Measurements from ENCODE around the gene CTNNBL1.

Gene CTNNBL1

GRCh38 chr20:37859406-37860171 lies 165.8 kb downstream of the CTNNBL1 start:
- DNase-seq, result no peak

DNA sequence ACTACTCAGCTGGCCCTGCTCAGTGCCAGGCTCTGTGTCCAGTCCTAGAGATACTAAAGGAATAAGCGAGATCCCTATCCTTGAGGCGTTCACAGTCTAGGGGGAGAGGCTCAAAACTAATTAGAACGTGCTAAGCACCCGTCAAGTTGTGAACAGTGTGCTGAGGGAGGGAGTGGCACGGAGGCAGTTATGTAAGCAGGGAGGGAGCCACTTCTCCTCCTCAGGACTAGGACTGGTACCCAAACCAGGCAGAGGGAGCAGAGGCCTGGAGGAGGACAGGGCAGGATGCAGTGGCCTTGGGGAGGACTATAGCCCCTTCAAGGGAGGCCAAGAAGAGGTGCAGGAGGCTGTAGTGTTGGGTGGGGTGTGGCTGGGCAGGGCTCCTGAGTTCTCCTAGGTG lies 169.5 kb downstream of the CTNNBL1 start:
- no peak for DNase-seq

DNA sequence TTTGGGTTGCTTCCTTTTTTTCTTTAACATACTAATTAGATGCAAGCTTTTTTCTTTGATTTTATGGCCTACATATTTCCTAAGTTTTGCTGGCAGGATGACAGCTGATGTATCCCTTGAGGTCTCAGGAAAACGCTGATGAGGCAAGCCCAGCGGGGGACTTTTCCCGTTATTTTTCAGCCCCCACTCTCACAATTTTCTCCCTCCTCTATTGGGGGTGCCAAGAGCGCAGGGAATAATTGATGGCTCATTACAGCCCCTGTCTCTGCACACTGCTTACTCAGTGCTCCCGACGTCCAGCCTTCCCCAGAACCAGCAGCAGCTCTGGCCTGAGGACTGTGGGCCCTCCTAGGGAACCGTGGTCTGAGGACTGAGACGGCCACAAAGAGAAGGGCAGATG lies 170.5 kb downstream of the CTNNBL1 start:
- DNase-seq, result no peak

GRCh38 chr20:37866051-37866450 lies 172.2 kb downstream of the CTNNBL1 start:
- no peak for DNase-seq

DNA sequence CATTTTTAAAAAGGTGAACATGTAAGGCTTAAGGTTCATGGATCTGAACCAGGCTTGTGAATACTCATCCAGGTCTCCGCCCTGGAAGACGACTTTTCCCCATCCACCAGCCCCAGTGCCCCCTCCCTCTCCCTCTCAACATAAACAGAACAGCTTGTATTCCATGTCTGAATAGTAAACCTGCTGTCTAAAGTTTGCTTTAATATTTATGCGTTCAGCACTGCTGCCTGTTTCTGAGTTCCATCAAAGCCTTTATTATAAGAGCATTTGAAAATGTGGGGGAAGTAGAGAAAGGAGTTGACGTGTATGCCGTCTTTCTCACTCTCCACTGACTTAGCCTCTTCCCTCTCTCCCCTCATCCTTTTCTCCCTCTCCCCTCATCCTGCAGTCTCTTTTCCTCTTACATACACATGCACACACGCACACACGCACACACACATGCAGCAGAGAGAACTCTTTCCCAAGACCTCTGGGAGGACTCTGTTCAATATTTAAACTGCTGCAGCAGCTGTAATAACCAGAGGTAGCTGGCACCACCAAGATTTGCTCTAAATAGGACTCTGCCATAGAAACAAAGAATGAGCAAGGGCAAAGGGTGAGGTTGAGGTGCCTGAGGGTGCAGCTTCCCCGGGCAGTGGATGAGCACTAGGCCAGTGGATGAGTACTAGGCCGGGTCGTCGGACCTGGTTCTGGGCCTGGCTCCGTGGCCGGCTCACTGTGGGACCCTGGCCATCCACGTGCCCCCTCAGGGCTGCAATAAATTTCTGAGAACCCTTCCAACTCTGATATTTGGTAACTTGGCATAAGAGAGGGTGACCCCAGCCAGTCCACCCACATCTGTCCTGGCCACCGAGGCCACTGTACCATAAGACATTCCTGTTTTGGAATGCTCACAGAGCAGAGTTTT lies 173.7 kb downstream of the CTNNBL1 start:
- no peak for DNase-seq

DNA sequence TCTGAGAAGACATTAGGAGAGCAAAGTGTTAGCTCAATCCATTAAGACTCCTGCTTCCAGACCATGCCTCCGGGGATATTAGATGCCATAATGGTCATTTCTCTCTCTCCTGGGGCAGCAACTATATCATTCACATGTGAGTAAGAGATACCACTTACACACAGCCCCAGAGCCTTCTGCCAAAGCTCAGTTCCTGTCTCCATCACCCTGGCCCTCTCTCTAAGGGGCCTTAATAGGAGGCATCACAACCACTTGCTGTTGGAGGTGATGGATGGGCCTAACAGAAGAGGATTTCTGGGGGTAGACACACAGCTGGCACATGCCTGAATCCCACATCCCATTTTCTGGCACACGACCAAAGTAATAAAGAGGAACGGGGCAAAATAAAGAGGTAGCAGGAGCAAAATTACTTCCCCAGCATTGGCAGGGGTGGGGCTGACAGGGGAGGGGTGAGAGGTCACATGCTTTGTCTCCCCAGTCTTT lies 175.1 kb downstream of the CTNNBL1 start:
- DNase-seq, result no peak

- DNase-seq, result no peak
Observed at GRCh38 chr20:37869334-37869861, 175.6 kb downstream of the CTNNBL1 start.

DNA sequence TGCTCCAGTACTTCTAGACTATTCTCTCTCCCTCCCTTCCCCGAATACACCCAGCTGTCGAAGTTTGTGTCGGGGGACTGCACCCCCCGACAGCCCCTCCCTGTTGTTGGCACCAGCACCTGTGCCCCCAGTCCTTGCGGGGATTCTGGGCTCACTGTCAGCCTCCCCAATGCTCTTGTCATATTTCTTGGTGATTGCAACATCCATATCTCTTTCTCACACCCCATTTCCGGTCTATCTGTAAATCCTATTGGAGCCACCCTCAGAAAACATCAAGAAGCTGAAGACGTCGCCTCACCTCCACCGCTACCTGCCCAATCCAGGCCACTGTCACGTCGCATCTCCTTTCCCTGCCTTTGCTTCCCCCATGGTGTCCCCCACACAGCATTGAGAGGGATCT lies 176.5 kb downstream of the CTNNBL1 start:
- DNase-seq, result no peak

- DNase-seq, result no peak
Observed at GRCh38 chr20:37871751-37872150, 177.9 kb downstream of the CTNNBL1 start.

GRCh38 chr20:37872161-37872560 lies 178.3 kb downstream of the CTNNBL1 start:
- no peak for DNase-seq

DNA sequence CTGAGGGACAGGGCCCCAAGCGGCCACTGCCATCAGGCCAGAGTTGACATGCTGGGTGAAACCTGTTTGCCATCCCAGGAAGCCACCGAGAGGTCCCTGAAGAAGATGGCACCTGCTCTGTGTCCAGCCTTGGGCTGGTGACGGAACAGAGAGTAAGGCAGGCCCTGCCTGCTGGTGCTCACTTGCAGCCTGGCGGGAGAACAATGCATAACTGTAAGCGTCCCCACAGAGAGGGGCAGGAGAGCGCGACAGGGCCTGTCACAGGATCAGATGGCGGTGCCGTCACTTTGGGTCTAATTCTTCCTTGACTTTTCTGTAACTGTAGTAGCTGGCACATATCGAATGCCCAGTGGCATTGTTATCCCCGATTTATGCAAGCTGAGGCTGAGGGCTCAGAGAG lies 180.1 kb downstream of the CTNNBL1 start:
- no peak for DNase-seq

- DNase-seq, result no peak
Observed at GRCh38 chr20:37875460-37876175, 181.8 kb downstream of the CTNNBL1 start.

DNA sequence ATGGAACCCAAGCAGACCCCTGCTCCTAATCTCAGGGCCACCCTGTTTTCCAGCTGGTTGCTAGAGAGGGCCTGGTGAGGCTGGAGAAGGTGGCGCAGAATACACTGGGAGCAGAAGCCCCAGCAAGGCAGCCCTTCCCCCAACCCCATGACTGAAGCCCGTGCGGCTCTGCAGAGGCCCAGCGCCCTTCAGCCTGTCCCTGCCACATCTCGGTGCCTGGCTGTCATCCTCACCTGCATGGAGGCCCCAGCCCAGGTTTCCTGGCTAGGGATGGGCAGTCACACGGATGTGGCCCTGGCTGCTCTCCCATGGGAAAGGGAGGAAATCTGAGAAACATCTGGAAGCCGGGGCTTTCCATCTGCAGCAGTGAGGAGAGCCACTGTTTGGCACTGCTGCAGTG lies 183.0 kb downstream of the CTNNBL1 start:
- DNase-seq, result no peak

DNA sequence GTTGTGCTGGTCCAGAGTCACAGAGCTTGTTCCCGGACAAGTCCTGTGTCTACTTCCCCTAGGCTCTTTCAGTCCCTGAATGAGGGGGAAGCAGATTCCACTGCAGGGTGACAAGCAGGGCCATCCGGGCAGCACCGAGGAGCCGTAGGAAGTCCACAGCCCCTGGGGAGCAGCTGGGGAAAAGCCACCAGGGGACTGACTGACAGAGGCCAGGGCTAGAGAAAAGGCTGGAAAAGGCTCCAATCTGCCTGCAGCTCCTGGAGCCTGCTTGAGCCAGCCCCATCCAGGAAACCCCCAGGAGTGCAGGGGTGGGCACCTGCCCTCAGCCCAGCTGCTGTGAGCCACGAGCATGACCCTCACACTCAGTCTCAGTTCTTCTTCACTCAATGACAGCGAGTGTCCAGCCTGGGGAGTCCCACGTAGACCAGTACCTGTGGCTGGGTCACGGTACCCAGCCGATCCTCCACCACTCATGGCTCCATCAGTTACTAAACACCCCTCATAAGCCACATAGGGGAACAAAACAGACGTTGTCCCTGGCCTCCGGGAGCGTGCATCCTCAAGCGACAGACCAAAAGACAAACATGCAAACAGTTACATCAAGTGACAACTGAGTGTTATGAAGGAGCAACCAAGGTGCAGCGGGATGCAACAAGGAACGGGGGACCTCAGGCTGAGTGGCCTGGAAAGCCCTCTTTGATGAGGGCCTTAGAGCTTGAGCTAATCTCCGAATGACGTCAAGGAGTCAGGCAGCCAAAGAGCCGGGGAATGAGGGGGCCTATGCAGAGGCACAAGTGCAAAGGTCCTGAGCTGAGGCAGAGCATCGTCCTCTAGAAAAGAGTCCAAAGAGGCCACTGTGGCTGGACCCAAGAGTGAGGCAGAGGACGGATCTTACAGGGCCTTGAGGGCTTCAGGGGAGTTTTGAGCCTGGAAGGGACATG lies 184.3 kb downstream of the CTNNBL1 start:
- DNase-seq, result no peak

DNA sequence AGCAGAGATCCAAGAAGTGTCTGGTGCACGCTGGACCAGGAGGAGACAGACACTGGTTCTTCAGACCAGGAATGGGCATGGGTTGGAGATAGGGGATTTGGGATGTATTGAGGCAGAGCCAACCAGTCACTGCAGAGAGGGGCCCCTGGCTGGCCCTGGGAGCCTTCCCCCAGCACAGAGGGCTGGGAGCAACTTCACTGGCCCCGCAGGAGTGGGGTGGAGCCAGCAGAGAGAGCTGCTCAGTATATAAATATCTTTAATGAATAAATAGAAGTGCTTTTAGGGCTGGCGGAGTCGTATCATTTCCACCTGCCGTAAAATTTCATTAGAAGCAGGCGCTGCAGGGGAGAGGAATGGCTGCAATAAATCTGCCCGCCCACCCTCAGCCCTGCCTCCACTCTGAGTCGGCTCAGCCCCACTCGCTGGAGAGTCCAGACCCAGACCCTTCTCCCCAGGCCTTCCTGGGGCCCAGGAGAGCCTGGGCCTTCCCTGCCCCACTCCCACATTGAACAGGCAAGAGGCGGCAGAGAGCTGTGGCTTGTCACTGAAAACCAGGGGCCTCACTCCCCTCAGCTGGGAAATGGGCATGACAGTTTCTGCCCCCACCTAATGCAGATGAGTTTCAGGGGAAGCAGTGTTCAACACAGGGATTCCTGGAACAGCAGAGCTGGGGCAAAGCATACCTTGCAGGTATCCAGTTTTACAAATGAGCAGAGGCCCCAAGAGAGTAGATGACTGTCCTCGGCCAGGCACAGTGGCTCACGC lies 185.2 kb downstream of the CTNNBL1 start:
- DNase-seq, result no peak

- DNase-seq, result no peak
Observed at GRCh38 chr20:37879843-37880242, 186.0 kb downstream of the CTNNBL1 start.

GRCh38 chr20:37880726-37881591 lies 187.1 kb downstream of the CTNNBL1 start:
- no peak for DNase-seq

- no peak for DNase-seq
Observed at GRCh38 chr20:37881601-37882343, 187.9 kb downstream of the CTNNBL1 start.

All from activated CD4-positive, alpha-beta T cell treated with anti-CD3 and anti-CD28 coated beads for 48 hours (primary cell).